ENCODE data around the gene RUSF1. TPM values are rescaled to one million over a fixed set of nuclear protein-coding genes. Genes with fewer than 3 reads are reported as not detected.
"Not testable (repeated sequence)": the region's sequence is repeated elsewhere in the genome, so short reads cannot be mapped to it uniquely, and the experiment has no call there.

RUSF1 gene
- total and polyA plus RNA-seq, 7 donors: 6.9 to 16.2 (median 10.8) TPM

GRCh38 chr16:31451201-31451600, 57.0 kb downstream of the RUSF1 start:
- Histone ChIP-seq H3K4me1 (peaks cover 47% of the 10 kb centered on the region), H3K4me3 (no peak overlapping the region), H3K36me3 (ENCODE audit: insufficient read depth in 1 of 2, low read depth in 1 of 2) (no peaks in the 10 kb centered on the region), H3K27me3 (ENCODE audit: insufficient read depth in 3 of 3, low read length in 2 of 3) (no peaks in the 10 kb centered on the region), H3K27ac (peak overlapping the region; percentile 100), H3K9me3 (no peaks in the 10 kb centered on the region)
- 81 to 90% (median 83%) methylated on average over 5 of the region's 5 CpGs for WGBS, 3 donors
- TF ChIP-seq CTCF (IDR thresholded peaks at IDR 0.05): no peak
- DNase-seq (peak in 1 of 2 donors; percentile 23), ATAC-seq (no peak)
- intact Hi-C loops (cut with DNase I): loop anchor here (5.0 to 10.0 kb wide), 2 partner anchors 236 to 344 kb away; partner anchors contain the start of genes BCKDK (in 1 of the 2), PYDC1 (in 1 of the 2) and TRIM72 (in 1 of the 2)

- H3K27ac ChIP-seq; H3K36me3 ChIP-seq (ENCODE audit: insufficient read depth in 1 of 2, low read depth in 1 of 2); H3K9me3 ChIP-seq; ATAC-seq; H3K4me3 ChIP-seq; H3K27me3 ChIP-seq (ENCODE audit: insufficient read depth in 3 of 3, low read length in 2 of 3); intact Hi-C loops (cut with DNase I); H3K4me1 ChIP-seq: not testable (repeated sequence)
- WGBS, 3 donors: 79 to 80% (median 80%) methylated on average over 6 of the region's 6 CpGs
- DNase-seq: peak in 1 of 2 donors; percentile 6
These were observed 62.3 kb downstream of the RUSF1 start for GRCh38 chr16:31445931-31446330.

- ATAC-seq: no peak
- peak overlapping the region; percentile 94 for H3K27ac ChIP-seq
These were observed 66.2 kb downstream of the RUSF1 start for GRCh38 chr16:31441956-31442355.

GRCh38 chr16:31440516-31441184, 67.5 kb downstream of the RUSF1 start:
- Histone ChIP-seq H3K4me3 (no peak overlapping the region), H3K4me1 (peaks cover 19% of the 10 kb centered on the region), H3K36me3 (ENCODE audit: insufficient read depth in 1 of 2, low read depth in 1 of 2) (no peaks in the 10 kb centered on the region), H3K27me3 (ENCODE audit: insufficient read depth in 3 of 3, low read length in 2 of 3) (no peaks in the 10 kb centered on the region), H3K27ac (peak overlapping the region; percentile 94), H3K9me3 (no peaks in the 10 kb centered on the region)
- DNase-seq: peak in 1 of 2 donors; percentile 3
- intact Hi-C loops (cut with DNase I): loop anchor here (5.0 kb wide), 2 partner anchors 223 to 453 kb away; partner anchors contain the start of genes HSD3B7 (in 1 of the 2) and PYDC1 (in 1 of the 2)
- ATAC-seq: no peak
- WGBS, 3 donors: 34 to 48% (median 43%) methylated on average over 4 of the region's 4 CpGs
- no peak for TF ChIP-seq CTCF (IDR thresholded peaks at IDR 0.05)

More at GRCh38 chr16:31441956-31442355, 66.2 kb downstream of the RUSF1 start:
- H3K4me3 ChIP-seq: peak overlapping the region; percentile 87
- intact Hi-C loops (cut with DNase I): loop anchor here (2.0 to 5.0 kb wide), 3 partner anchors 225 to 457 kb away; partner anchors contain the start of genes HSD3B7 (in 2 of the 2) and PYDC1 (in 1 of the 2)
- no peaks in the 10 kb centered on the region for H3K9me3 ChIP-seq
- peaks cover 19% of the 10 kb centered on the region for H3K4me1 ChIP-seq
- peak in 1 of 2 donors; percentile 52 for DNase-seq
- WGBS, 3 donors: 65 to 69% (median 67%) methylated on average over 22 to 34 of the region's 34 CpGs
- no peak for TF ChIP-seq CTCF (IDR thresholded peaks at IDR 0.05)
- H3K27me3 ChIP-seq (ENCODE audit: insufficient read depth in 3 of 3, low read length in 2 of 3): no peaks in the 10 kb centered on the region
- H3K36me3 ChIP-seq (ENCODE audit: insufficient read depth in 1 of 2, low read depth in 1 of 2): no peaks in the 10 kb centered on the region

GRCh38 chr16:31439519-31439918, 68.7 kb downstream of the RUSF1 start:
- ATAC-seq (no peak), DNase-seq (no peak)
- 64 to 87% (median 72%) methylated on average over 3 of the region's 3 CpGs for WGBS, 3 donors
- H3K27ac ChIP-seq: peak overlapping the region; percentile 21
- H3K36me3 ChIP-seq (ENCODE audit: insufficient read depth in 1 of 2, low read depth in 1 of 2): no peaks in the 10 kb centered on the region
- H3K9me3 ChIP-seq: no peaks in the 10 kb centered on the region
- TF ChIP-seq CTCF (IDR thresholded peaks at IDR 0.05): no peak
- peaks cover 19% of the 10 kb centered on the region for H3K4me1 ChIP-seq
- intact Hi-C loops (cut with DNase I): no loop called here
- H3K4me3 ChIP-seq: no peak overlapping the region
- H3K27me3 ChIP-seq (ENCODE audit: insufficient read depth in 3 of 3, low read length in 2 of 3): no peaks in the 10 kb centered on the region

Other genes with a start within 250 kb of the RUSF1 start
- gene ITGAM, start 248.4 kb downstream of the RUSF1 start, total RNA-seq: 1 to 10 TPM; 3.2 to 5.9 (median 3.9) TPM
- gene ITGAM, start 248.4 kb downstream of the RUSF1 start, polyA plus RNA-seq: 1 to 10 TPM in 2 of 3 donors, under 1 TPM in 1; 0.52 to 2.5 (median 1.4) TPM
- gene ITGAX, start 153.2 kb downstream of the RUSF1 start, total RNA-seq: 1 to 10 TPM; 1.7 to 2.6 (median 2.1) TPM
- under 1 TPM; 0.34 to 0.70 (median 0.39) TPM for gene ITGAX, start 153.2 kb downstream of the RUSF1 start, polyA plus RNA-seq
- gene ITGAD, start 115.1 kb downstream of the RUSF1 start, total RNA-seq: under 1 TPM in 2 of 4 donors, not detected in 2; 0.07 to 0.42 TPM
- under 1 TPM in 2 of 3 donors, not detected in 1; 0.01 to 0.05 TPM for gene ITGAD, start 115.1 kb downstream of the RUSF1 start, polyA plus RNA-seq
- 1,000 to 10,000 TPM; 1,027 to 1,232 (median 1,156) TPM for gene COX6A2, start 80.0 kb downstream of the RUSF1 start, total RNA-seq
- gene COX6A2, start 80.0 kb downstream of the RUSF1 start, polyA plus RNA-seq: 1,000 to 10,000 TPM; 1,633 to 3,792 (median 3,386) TPM
- gene ZNF843, start 65.6 kb downstream of the RUSF1 start, total RNA-seq: 1 to 10 TPM in 1 of 4 donors, under 1 TPM in 3; 0.32 to 1.8 (median 0.93) TPM
- gene ZNF843, start 65.6 kb downstream of the RUSF1 start, polyA plus RNA-seq: 1 to 10 TPM in 1 of 3 donors, under 1 TPM in 2; 0.17 to 1.5 (median 0.30) TPM
- 10 to 100 TPM; 10.1 to 18.7 (median 13.1) TPM for gene ARMC5, start 48.9 kb downstream of the RUSF1 start, total RNA-seq
- 10 to 100 TPM in 1 of 3 donors, 1 to 10 TPM in 2; 6.5 to 11.7 (median 8.5) TPM for gene ARMC5, start 48.9 kb downstream of the RUSF1 start, polyA plus RNA-seq
- gene TGFB1I1, start 36.2 kb downstream of the RUSF1 start, total RNA-seq: 10 to 100 TPM in 1 of 4 donors, 1 to 10 TPM in 3; 8.3 to 11.5 (median 8.7) TPM
- gene TGFB1I1, start 36.2 kb downstream of the RUSF1 start, polyA plus RNA-seq: 1 to 10 TPM; 4.5 to 7.0 (median 5.0) TPM
- gene SLC5A2, start 25.3 kb downstream of the RUSF1 start, total RNA-seq: not detected
- under 1 TPM; 0.08 to 0.35 (median 0.26) TPM for gene SLC5A2, start 25.3 kb downstream of the RUSF1 start, polyA plus RNA-seq
- gene AHSP, start 19.5 kb upstream of the RUSF1 start, total RNA-seq: 1 to 10 TPM in 1 of 4 donors, not detected in 3; 3.5 TPM
- gene AHSP, start 19.5 kb upstream of the RUSF1 start, polyA plus RNA-seq: not detected

Data from psoas muscle (tissue), 8 donors.